Breast epithelium (tissue), 4 donors: Measurements from ENCODE around the gene SLC25A1. TPM values are rescaled to one million over a fixed set of nuclear protein-coding genes. Genes with fewer than 3 reads are reported as not detected.

Source experiments
- DNase-seq, 2 donors: peaks; one replicate each; pipeline ENCODE4 v3.0.0-alpha.2; 2019; ENCODE audit warnings: low spot score in 2 of 2
- H3K27ac ChIP-seq, 2 donors: fragments of 200-600 bp; sonication (generic) in 1 of 2; one replicate each; pipeline ENCODE4 v1.5.1; 2016 to 2019; ENCODE audit warnings: mild to moderate bottlenecking in 1 of 2
- H3K27me3 ChIP-seq, 2 donors: fragments of 200-600 bp; sonication (generic) in 1 of 2; one replicate each; pipeline versions ENCODE4 v1.5.1 to v1.6.0; 2017 to 2019; ENCODE audit warnings: control low read depth in 1 of 2, mild to moderate bottlenecking in 1 of 2
- H3K36me3 ChIP-seq: fragments of 200-600 bp; one replicate; pipeline ENCODE4 v1.5.1; 2019
- H3K4me1 ChIP-seq, 2 donors: fragments of 200-600 bp; sonication (generic); one replicate each; pipeline ENCODE4 v1.5.1; 2016 to 2019; ENCODE audit warnings: control low read depth in 1 of 2
- H3K4me3 ChIP-seq, 3 donors: fragments of 200-600 bp; sonication (generic); 1 replicate in 2 of 3; 2 replicates in 1 of 3; pipeline ENCODE4 v1.5.1; 2016 to 2019; ENCODE audit warnings: mild to moderate bottlenecking in 3 of 3, moderate library complexity in 2 of 3
- H3K9me3 ChIP-seq, 2 donors: fragments of 200-600 bp; sonication (generic) in 1 of 2; one replicate each; pipeline ENCODE4 v1.5.1; 2016 to 2019; ENCODE audit warnings: control low read depth in 1 of 2
- CTCF ChIP-seq, 3 donors: fragments of 450-650 bp; IDR thresholded peaks; one replicate each; pipeline ENCODE4 v1.5.1; 2016 to 2017; ENCODE audit warnings: antibody characterized with exemption in 3 of 3, mild to moderate bottlenecking in 3 of 3, moderate library complexity in 3 of 3
- POLR2A ChIP-seq: fragments of 450-650 bp; IDR thresholded peaks from one replicate; pipeline ENCODE4 v1.6.1; 2016; ENCODE audit warnings: antibody characterized with exemption, mild to moderate bottlenecking, moderate library complexity
- POLR2AphosphoS5 ChIP-seq, 3 donors: sonication (generic); formaldehyde crosslinking; IDR thresholded peaks; one replicate each; pipeline ENCODE4 v1.6.1; 2017; ENCODE audit warnings: antibody characterized with exemption in 3 of 3
- intact Hi-C: fragments of 100-400 bp; cut with DNase I; formaldehyde crosslinking; loops from one replicate; pipeline ENCODE4 v1.15.1; 2023; ENCODE audit warnings: low total_unique reads
- total RNA-seq, 3 donors: library from RNA; depleted of rRNA; stranded (reverse); fragments of >200 nt; gene quantifications; one replicate each; pipeline ENCODE4 v1.1.0, GENCODE V29; 2016

SLC25A1 gene
- total RNA-seq, 3 donors from 2014 or later: 49.2 to 140 (median 50.2) TPM

DNA sequence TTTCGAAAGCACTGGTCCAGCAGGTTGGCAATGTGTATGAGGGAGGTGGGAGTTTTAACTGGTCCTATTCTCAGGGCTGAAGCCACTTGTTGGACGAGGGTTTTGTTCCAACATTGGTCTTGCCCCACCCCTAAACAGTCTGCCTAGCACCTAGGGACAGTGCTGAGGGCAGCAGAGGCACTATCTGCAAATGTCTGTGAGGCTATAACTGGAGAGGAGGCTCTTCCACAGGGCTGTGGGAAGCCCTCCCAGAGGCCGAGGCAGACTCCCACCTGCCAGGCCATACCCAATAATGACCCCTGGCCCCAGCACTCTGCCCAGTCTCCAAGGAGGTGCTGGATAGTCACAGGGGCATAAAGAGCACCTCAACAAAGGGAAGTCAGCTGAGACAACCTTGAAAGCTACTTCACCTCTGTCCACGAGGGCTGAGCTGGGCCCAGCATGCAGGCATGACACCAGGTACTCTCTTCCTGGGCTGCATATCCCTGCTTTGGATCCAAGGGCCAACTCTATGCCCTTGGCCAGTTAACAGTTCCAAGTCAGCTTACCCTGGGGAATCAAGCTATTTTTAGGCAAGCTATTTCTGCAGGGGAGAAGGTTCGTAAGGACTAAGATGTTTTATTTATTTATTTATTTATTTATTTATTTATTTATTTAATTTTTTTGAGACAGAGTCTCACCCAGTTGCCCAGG, 40.2 kb upstream of the SLC25A1 start:
- DNase-seq: no peak
- TF ChIP-seq POLR2AphosphoS5 (IDR thresholded peaks at IDR 0.05) (no peak), POLR2A (no peak), CTCF (IDR thresholded peaks at IDR 0.05) (no peak)
- intact Hi-C loops: no loop called here
- no peaks in the 10 kb centered on the region for H3K9me3 ChIP-seq
- no peak overlapping the region for H3K27ac ChIP-seq
- H3K36me3 ChIP-seq: no peaks in the 10 kb centered on the region
- H3K27me3 ChIP-seq: no peaks in the 10 kb centered on the region
- H3K4me1 ChIP-seq: no peaks in the 10 kb centered on the region
- no peak overlapping the region for H3K4me3 ChIP-seq

GRCh38 chr22:19216579-19216978, 38.0 kb upstream of the SLC25A1 start:
- intact Hi-C loops: no loop called here
- H3K27me3 ChIP-seq: no peaks in the 10 kb centered on the region
- no peaks in the 10 kb centered on the region for H3K36me3 ChIP-seq
- no peaks in the 10 kb centered on the region for H3K9me3 ChIP-seq
- TF ChIP-seq CTCF (IDR thresholded peaks at IDR 0.05): no peak
- DNase-seq: no peak
- H3K4me1 ChIP-seq: no peaks in the 10 kb centered on the region
- no peak overlapping the region for H3K27ac ChIP-seq
- H3K4me3 ChIP-seq: no peak overlapping the region

GRCh38 chr22:19215360-19215759, 36.8 kb upstream of the SLC25A1 start:
- TF ChIP-seq POLR2AphosphoS5 (IDR thresholded peaks at IDR 0.05) (no peak), CTCF (IDR thresholded peaks at IDR 0.05) (no peak), POLR2A (no peak)
- DNase-seq: no peak
- H3K27ac ChIP-seq: no peak overlapping the region
- no peaks in the 10 kb centered on the region for H3K4me1 ChIP-seq
- no peak overlapping the region for H3K4me3 ChIP-seq
- intact Hi-C loops: no loop called here
- no peaks in the 10 kb centered on the region for H3K27me3 ChIP-seq
- H3K9me3 ChIP-seq: no peaks in the 10 kb centered on the region
- no peaks in the 10 kb centered on the region for H3K36me3 ChIP-seq

DNA sequence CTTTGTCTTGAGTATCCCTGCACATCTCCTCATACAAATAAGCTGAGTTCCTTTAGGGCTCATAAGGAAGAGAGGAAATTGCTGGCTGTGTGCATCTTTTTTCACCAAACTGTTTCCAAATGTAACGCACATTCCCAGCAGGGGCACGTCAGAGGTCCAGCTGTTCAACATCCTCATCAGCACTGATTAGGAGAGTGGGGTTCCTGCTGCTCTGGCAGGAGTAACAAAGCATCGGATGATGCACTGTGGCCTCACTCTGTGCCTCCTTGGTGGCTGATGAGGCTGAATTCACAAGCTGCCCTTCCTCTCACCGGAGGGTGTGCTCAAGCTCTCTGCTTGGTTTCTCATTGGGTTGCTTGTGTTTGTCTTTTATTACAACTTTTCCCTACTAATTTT, 35.5 kb upstream of the SLC25A1 start:
- Histone ChIP-seq H3K36me3 (no peaks in the 10 kb centered on the region), H3K27me3 (no peaks in the 10 kb centered on the region), H3K9me3 (no peaks in the 10 kb centered on the region), H3K4me3 (no peak overlapping the region), H3K4me1 (no peaks in the 10 kb centered on the region), H3K27ac (no peak overlapping the region)
- no peak for DNase-seq
- no peak for TF ChIP-seq CTCF (IDR thresholded peaks at IDR 0.05)
- no peak for TF ChIP-seq POLR2AphosphoS5 (IDR thresholded peaks at IDR 0.05)
- TF ChIP-seq POLR2A: no peak
- intact Hi-C loops: no loop called here

DNA sequence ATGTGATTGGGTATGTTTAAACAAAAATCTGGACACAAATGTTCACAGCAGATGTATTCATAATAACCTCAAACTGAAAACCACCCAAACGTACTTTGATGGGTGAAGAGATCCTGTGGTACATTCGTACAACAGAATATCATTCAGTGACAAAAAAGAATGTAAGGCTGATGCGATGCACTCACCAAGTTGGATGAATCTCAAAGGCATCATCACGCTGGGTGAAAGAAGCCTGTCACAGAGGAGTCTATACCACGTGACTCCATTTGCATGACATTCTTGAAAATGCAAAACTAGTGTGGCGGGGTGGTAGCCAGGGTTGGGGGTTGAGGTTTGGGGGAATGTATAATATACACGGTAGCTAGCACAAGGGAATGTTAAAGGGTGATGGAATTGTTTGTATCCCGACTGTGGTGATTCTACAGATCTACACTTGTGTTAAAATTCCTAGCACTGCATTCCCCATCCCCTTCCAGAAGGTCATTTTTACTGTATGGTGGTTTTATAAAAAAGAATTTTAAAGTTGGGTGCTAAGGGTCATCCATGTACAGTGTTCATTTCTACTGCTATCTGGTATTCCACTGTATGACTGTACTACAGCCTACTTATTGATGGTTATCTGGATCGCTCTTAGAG, 35.0 kb upstream of the SLC25A1 start:
- intact Hi-C loops: no loop called here
- Histone ChIP-seq H3K36me3 (no peaks in the 10 kb centered on the region), H3K4me1 (no peaks in the 10 kb centered on the region), H3K9me3 (no peaks in the 10 kb centered on the region), H3K27me3 (no peaks in the 10 kb centered on the region), H3K27ac (no peak overlapping the region), H3K4me3 (no peak overlapping the region)
- no peak for DNase-seq
- no peak for TF ChIP-seq CTCF (IDR thresholded peaks at IDR 0.05)
- TF ChIP-seq POLR2AphosphoS5 (IDR thresholded peaks at IDR 0.05): no peak
- no peak for TF ChIP-seq POLR2A
